HG03354 (cell line): ENCODE results near the gene LRAT.
A peak's percentile ranks its signal among the peaks of the same experiment; 100 is the strongest.
"Not testable (repeated sequence)": the region's sequence is repeated elsewhere in the genome, so short reads cannot be mapped to it uniquely, and the experiment has no call there.

Source experiments
- ATAC-seq: cut with Tn5 transposase; IDR thresholded peaks from one replicate; pipeline ENCODE4 v1.9.1; 2021; ENCODE audit warnings: mild to moderate bottlenecking; ENCODE audit not compliant: unreplicated experiment, poor library complexity, severe bottlenecking

LRAT gene

DNA sequence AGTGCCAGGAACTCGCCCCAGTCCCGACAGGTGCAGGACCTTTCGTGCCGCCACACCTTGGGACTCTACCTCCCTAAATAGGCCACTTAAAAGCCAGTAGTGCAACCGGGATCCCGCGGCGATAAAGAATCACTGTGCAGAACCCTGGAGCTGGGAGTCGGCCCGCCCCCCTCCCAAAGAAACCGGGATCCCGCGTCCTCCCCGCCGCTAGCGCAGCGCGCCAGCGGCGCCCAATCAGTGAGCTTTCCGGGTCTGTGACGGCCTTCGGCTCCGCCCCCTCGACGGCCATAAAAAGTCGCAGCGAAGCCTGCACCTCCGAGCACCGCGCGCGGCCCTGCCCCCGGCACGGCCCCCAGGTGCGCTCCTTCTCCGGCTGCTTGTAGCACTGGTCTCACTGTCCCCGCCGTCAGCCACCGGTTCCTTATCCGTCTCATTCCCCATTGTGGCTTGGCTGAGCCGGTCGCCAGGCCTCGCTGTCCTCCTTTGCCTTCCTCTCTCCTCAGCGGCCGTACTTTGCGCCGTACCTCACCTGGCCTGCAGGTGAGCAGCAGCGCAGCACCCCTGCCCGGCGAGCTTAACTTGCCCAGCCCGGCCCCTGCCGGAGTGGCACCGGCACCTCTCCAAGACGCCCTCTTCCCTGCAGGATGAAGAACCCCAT is at the start of gene LRAT:
Gene LRAT, plus strand, starts transcription at position 318 of the 658 bp plus-strand sequence. Its CDS starts 327 bp downstream, at position 645.
- peak; percentile 81 for ATAC-seq

GRCh38 chr4:154707877-154708276 is 35.9 kb upstream of the LRAT start:
- ATAC-seq: no peak

DNA sequence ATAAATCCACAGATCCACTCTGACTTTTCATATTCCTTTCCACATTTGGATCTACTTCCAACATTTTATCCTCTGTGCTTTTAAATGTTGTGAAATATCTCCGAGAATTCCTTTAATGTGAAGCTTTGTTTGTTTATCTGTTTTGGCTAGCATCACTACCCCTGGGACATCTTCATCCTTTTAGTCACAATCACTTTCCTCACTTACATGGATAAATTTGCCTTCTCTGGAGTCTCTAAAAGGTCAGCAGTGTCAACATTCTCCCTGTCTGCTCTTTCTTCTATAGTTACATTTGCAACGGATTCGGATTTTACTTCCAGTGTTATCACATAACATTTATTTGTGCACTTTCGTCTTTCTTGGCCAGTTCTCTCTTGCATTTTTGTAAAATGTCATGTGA is 34.2 kb upstream of the LRAT start:
- ATAC-seq: no peak

DNA sequence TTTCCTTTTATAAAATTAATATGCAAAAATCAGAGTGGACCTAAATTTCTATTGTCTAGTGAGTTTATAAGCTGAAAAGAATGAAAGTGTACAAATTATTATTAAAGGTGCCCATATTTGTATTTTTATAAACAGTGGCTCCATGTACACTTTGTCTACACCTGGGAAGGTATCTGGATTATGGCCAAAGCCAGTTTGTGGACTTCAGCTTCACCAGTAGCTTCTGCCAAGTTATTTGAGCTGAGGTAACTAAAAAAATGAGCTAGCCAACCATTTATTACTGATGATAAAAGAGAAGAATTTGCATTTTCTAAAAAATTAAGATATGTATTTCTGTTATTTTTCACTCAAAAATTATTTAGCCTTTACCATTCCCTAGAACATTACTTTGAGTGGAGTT is 32.3 kb upstream of the LRAT start:
- ATAC-seq: no peak

- ATAC-seq: no peak
These were observed 29.3 kb upstream of the LRAT start for GRCh38 chr4:154714339-154715040.

- ATAC-seq: no peak
These were observed 24.7 kb upstream of the LRAT start for GRCh38 chr4:154719087-154719486.

DNA sequence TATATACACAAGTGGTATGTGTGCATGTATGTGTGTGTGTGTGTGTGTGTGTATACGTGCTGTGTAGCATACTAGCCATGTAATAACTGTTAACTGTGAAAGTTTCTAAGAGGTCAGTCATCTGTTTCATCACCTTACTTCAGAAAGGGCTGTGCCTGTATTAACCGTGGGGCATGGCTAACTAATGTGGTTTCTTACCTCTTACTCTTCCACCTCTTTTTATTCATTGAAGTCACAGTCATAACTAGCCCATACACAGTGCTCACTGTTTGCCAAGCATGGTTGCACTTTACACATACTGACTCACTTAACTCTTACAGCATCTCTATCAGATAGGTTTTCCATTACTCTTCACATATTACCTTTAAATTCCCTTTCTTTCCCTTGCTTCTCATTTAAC is 23.7 kb upstream of the LRAT start:
- peak; percentile 92 for ATAC-seq

DNA sequence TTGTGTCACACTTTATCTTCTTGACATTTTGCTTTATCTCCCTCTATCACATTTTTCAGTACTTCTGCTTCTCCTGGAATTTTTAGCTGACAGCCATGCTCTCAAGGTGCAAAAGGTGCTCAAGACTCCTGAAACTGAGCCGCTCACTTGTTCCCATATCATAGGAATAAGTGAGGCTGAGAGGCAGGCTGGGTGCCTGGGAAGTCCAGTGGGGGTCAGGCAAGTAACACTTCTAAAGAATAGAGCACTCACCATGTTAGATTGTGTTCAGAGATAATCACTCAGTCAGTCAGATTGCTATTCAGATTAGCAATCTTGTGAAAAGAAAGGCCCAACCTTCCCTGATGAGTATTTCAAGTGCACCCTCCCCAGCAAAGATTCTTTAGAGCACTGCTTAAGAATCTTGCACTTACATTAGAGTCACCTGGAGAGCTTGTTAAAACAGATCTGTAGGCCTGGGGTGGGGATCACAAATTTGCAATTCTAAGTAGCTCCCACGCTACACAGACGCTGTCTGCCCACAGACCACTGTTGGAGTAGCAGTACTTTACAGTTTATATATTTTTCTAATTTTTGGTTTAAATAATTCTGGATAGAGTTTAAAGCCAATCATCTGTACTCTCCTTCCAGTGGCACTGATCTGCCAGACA is 23.1 kb upstream of the LRAT start:
- ATAC-seq: no peak

DNA sequence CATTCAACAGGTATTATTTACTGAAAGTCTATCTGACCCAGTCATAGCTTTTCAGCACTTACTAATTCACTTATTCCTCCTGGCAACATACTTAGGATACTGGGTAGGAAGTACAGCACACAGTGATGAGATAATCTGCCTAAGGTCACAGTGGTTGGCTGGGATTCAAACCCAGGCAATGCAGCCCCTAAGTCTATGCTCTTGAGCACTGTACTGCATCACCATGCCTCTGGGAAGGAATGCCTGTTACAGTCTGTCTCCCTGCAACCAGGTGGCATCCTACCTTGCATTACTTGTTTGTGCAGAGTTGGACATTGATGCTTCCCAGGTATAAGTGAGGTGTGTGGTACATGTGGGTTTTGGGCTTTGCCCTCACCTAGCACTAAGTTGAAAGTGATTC is 21.5 kb upstream of the LRAT start:
- no peak for ATAC-seq

- not testable (repeated sequence) for ATAC-seq
These were observed 20.2 kb upstream of the LRAT start for GRCh38 chr4:154723601-154724000.

DNA sequence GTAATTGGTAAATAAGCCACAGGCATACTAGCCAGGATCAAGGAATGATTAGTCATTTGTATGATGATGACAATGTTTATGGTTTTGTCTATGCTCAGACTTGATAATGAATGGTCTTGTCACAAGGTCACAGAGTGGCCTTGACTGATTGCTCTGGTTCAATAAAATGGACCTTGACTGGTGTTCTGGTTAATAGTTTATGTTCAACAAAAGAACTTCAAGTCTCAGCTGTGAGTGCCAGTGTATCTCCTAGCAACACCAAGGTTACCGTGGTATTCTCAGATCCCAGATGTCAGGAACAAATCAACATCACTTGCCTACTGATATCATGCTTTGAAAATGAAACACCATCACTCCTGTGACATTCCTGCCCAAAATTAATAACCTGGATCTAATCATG is 16.3 kb upstream of the LRAT start:
- no peak for ATAC-seq

- no peak for ATAC-seq
These were observed 12.0 kb upstream of the LRAT start for GRCh38 chr4:154731756-154732155.

GRCh38 chr4:154732669-154733068 is 11.1 kb upstream of the LRAT start:
- ATAC-seq: no peak

GRCh38 chr4:154736770-154737169 is 7.0 kb upstream of the LRAT start:
- ATAC-seq: no peak

GRCh38 chr4:154738426-154738825 is 5.4 kb upstream of the LRAT start:
- no peak for ATAC-seq

- no peak for ATAC-seq
These were observed 4.7 kb upstream of the LRAT start for GRCh38 chr4:154739111-154739510.

- ATAC-seq: no peak
These were observed 3.3 kb upstream of the LRAT start for GRCh38 chr4:154740462-154740861.

- ATAC-seq: no peak
These were observed 2.6 kb upstream of the LRAT start for GRCh38 chr4:154741131-154741665.

GRCh38 chr4:154741922-154742850 is 1.6 kb upstream of the LRAT start:
- no peak for ATAC-seq
